Activated CD4-positive, alpha-beta T cell treated with anti-CD3 and anti-CD28 coated beads, Interleukin-2, amount 50 U/mL, for 48 hours (primary cell): ENCODE results near the gene STOML2.
A peak's percentile ranks its signal among the peaks of the same experiment; 100 is the strongest.

Experiments
- DNase-seq, 2 experiments: peaks; one replicate each; pipeline ENCODE4 v3.0.0-alpha.2; 2020

The STOML2 gene

DNA sequence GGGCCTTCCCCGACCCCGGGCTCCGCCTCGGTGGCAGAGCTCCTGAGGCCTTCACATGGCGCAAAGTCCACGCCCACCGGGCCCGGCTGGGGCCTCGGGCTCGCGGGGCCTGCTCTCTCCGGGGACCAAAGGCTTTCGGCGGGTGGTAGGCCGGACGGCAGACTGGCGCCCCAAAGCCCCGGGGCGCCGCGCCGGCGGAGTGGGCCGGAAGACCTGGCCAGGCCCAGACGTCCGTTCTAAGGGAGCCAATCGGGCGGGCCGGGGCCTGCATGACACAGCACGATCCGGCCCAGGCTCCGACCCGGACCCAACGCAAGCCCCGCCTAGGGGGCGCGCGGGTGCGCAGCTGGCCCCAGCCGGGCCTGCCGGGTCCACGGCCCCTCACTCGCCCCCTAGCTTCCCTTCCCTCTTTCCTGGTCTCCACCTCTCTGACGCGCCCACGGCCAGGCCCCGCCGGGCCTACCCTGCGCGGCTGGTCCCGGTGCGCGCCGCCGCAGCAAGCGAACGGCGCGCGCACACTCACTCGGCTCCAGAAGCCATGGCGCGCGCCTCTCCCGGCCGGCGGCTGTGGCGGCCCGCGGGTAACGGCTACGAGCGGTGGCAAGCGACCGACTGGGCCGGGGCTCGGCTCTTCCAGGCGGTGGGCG lies 31.0 kb downstream of the STOML2 start:
- DNase-seq = peak; percentile 71 to 76

GRCh38 chr9:35070823-35071813 lies 31.8 kb downstream of the STOML2 start:
- peak in 1 of 2 experiments; percentile 15 for DNase-seq

DNA sequence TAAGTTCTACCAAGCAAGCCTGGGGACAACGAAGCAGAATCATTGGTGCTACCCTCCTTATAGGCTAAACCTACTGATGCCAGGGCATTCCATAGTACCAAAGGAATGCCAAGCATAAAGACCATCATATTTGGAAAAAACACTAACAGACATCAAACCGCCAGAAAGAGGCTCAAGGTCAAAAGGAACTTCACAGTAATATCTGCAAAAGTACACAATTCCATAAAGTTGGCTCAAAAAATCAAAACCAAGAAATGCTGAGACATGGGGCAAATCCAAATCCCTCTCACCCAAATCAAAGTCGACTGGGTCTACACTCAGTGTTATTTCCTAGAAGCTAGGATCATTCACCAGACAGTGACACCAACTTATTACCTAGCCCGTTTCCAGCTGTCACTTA lies 33.9 kb downstream of the STOML2 start:
- no peak for DNase-seq

GRCh38 chr9:35067056-35067455 lies 35.9 kb downstream of the STOML2 start:
- no peak for DNase-seq

GRCh38 chr9:35060548-35061207 lies 42.3 kb downstream of the STOML2 start:
- DNase-seq = no peak

- no peak for DNase-seq
Measured at GRCh38 chr9:35059438-35059837, 43.5 kb downstream of the STOML2 start.

DNA sequence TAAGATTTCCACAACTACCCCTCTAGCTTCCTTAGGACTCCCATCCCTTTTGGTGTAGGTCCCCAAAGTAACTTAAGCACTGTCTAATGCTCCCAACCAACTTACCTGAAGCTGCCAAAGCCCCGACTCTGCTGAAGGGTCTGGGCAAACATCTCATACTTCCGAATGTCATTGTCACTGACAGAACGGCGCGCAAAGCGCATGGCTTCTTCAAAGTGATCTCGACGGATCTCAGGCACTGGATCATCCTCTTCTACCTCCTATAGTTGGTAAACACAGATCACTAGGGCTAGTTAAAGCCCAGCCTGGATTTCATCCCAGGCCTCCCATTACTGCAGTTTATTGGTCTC lies 45.7 kb downstream of the STOML2 start:
- DNase-seq = no peak

DNA sequence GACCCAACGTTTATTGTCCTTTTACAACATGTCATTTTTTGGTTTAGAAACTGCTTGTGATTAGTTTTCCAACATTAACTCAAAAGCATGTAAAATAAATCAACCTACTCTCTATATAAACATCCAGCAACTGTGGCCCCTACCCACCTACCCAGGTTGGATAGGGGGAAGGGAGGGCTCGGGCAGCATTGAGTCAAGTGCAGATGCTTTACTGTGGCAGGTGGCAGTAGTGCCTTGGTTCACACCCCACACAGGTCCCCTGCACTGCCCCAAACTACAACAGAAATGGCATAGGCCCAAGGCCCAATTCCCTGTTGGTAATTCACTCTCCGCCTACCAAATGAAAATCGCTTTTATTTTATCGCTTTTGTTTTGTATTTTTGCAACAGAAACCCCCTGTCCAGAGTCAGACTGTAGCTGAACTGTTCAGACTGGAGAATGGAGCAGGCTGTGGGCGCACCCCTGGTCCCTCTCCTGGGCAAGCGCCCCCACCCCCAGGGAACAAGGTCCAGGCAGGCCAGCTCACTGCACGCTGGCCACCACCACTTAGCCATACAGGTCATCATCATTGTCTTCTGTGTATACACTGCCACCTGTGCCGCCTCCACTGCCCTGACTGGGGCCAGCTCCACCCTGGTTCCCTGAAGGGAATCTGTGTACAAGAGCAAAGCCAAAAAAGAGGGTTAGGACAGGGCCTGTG lies 46.2 kb downstream of the STOML2 start:
- no peak for DNase-seq

DNA sequence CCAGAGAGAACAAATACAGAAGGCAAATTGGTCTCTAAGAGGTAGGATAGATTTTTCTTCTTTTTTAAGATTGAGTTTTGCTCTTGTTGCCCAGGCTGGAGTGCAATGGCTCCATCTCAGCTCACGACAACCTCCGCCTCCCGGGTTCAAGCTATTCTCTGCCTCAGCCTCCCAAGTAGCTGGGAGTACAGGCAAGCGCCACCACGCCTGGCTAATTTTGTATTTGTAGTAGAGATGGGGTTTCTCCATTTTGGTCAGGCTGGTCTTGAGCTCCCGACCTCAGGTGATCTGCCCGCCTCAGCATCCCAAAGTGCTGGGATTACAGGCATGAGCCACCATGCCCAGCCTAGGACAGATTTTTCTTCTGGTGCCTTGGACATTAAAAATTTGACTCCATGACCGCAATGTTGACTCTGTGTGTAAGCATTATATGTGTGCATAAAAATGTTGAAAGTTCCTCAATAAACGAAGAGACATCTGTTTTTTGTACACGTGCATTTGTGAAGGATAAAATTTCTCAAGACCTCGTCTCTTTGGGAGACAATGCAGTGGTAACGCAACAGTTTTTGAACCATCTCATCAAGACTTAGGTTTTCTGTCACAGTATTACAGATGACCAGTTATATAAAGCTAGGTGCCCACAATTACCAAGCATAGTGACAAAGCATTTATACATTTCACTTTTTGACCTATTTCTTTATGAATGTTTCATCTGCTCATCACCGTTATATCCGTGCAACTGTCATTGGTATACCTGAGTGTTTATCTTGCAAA lies 47.9 kb downstream of the STOML2 start:
- DNase-seq = no peak

GRCh38 chr9:35054185-35054835 lies 48.6 kb downstream of the STOML2 start:
- DNase-seq = no peak

DNA sequence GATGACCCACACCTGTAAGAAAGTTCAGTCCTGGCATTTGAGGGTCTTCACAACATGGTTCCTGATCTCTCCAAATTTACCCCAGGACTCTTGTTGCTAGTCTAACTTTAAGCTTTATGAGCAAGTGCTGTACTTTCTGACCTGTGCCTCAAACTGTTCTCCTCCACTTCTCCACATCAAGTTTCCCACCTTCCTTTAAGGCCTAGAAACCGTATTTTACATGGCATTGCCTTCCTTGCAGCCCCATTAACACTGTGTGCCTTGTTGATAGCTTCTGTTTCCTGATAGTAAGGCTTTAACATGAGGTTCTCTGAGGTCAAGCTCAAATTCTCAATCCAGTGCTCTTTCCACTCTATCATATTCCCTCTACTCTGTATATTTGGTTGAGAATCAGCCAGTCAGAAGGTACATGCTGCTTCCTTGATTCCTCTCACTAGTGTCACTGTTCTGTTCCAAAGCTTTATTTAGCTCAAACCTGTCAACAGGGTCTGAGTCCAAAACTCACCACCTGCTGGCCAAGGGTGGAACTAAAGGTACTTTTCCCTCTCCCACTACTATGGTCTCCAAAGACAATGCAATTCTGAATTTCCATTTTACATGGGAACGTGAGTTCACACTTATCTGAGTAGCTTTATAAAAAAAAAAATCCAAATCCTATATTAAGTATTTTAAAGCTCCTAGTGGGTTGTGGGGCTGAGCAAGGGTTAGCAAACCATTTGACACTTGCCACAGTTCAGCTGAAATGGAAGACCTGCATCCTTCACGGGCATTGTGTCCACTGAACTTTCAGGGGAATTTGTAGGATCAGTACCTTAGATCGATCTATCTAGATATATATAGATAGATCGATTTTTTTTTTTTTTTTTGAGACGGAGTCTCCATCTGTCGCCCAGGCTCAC lies 51.6 kb downstream of the STOML2 start:
- DNase-seq = peak; percentile 60 to 66
